Fibroblast of skin of abdomen (primary cell): ENCODE data around the gene HOXA7.

Experiments used
- DNase-seq: peaks from one replicate; pipeline ENCODE4 v3.0.0-alpha.2; 2013

HOXA7 gene

DNA sequence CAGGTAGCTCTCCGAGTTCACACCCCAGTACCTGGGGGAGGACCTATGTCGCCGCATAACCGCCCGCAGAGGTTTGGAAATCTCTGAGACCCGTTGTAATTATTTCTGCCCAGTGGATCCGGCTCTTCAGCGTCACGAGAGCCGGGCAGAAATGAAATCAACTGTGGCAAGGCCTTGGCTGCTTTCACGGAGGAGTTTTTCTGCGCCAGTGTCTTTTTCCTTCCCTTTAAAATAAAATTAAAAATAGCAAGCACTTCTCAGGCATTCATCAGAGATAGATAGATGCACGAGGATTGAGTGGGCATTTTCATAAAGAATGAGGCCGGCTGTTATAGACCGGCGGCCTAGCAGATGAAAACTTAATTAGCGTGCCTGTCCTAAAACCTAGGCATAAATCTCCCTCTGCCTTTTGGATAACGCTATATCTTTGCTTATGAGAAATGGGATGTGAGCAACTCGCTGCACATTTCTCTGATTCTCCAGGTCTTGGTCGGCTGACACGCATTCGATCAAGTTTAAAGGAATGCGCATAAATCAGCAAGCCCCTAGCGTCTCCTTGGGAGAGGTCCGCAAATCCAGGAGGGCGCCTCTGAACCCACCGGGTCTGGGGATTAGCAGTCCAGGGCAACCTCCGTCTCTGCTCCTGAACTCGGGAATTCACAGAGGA lies 37.0 kb upstream of the HOXA7 start:
- no peak for DNase-seq

DNA sequence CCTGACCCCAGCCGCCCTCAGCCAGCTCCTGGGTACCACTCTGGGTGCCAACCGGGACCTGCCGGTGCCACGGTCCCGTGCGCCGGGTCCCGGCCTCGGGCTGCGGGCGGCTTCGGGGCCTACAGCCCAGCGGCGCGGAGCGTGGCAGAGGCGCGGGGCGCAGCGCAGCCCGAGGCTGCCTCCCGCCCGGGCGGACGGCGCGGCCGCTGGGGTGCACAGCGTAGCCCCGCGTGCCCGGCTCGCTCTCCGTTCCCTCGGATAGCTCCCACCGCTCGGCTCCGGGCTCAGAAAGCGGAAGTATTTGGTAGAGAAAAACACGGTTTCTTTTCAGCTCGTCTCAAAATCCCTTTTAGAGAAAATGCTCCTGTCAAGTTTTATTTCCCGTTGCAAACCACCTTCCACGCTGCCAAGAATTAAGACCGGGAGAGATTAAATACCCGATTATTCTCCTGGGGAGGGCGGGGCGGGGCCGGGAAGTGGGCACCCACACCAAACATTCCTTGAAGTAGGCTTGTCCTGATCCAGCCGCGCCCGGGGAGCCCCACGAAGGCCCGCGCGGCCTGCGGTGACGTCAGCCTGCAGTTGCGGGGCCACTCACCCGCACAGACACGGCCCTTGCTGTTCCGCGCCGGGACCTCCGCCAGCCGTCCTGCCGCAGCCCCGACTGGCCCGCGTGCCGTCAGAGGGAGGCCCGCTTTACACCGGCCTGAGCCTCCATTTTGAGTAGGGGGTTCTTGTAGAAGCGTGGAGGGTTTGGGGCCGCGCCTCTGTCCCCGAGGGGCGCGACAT lies 36.3 kb upstream of the HOXA7 start:
- no peak for DNase-seq

DNA sequence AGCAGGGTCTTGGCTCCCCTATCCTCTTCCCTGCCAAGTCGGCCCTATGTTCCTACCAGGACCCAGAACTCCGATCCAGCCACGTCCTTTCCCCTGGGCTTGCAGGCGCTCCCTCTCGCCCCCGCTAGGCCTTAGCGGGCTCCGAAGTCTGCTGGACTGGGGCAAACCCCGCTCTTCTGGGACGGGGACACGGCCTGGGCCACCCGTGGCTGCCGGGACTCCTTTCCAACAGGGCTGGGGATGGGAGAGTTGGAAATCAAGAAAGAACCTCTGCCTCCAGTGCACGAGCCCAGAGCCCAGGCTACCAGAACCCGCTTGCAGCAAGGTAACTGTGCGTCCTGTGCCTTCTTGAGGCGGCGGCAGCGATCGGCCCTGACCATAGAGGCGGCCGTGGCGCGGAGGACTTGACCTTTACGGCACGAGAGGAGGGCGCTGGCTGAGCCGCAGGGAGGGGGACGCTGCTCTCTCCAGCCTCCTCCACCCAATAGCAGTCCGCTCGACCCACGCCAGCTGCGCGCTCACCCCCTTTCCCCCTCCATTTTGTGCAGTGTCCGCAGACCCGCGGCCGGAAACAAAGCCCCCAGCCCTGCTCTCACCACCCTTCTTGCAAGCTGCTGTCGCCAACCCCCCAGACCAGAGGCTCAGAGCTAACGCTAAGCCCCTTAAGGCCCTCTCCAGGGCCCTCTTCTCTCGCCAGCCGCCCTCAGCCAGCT lies 35.5 kb upstream of the HOXA7 start:
- DNase-seq = no peak

DNA sequence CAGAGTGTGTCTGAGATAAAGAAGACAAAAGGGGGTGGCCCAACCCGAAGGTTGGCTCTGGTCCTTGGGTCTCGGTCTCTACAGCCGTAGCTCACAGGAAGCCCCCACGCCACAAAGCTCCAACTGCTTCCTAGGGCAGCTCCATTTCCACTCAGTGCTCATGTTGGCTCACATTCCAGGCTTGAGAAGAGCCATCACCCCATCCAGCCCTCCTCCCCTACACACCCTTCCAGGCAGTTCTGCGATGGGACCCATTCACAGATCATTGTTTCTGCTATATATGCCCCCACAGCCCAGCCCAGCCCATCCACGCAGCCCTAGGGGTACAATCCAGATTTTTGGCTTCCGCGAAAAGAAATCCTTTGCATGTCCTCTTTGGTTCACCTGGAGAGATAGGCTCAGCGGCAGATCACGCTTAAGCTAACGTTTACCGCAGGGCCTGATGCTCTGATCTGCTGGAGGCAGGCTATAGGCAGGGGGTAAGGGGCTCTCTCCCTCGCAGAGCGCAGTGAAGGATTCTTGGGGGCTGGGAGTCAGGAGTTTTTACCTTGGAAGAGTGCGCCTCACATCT lies 34.8 kb upstream of the HOXA7 start:
- DNase-seq = no peak

DNA sequence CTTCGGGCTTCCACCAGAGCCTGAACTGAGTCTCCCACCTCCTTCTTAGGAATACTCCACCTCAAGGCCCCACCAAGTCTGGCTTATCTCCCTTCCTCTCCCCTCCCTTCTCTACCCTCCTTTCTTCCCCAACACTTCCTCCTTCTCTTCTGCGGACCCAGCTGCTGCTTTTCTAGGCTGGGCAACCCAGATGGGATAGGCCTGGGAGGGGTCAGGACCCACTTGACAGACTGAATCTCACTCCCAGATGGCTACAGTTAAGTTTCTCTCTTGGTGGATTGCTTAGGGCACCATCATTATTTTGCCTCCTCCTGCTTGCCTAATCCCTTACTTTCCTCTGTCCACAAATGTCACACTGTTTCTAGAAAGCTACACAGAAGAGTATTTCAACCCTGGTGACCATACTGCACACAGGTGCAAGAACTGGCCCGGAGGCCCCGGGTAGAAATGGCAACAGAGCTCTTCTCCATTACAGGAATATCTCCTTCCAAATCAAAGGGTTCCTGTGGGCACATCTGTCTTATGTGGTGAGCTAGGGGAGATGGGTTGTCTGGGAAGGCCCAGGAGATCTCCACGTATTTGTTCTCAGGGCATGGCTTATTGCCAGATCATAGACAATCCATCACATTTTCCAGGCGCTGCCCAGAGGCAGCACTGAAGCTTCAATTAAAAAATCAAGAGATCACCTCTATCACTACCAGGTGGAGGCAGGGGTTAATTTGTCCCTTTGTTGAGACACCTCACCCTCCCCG lies 33.7 kb upstream of the HOXA7 start:
- no peak for DNase-seq

DNA sequence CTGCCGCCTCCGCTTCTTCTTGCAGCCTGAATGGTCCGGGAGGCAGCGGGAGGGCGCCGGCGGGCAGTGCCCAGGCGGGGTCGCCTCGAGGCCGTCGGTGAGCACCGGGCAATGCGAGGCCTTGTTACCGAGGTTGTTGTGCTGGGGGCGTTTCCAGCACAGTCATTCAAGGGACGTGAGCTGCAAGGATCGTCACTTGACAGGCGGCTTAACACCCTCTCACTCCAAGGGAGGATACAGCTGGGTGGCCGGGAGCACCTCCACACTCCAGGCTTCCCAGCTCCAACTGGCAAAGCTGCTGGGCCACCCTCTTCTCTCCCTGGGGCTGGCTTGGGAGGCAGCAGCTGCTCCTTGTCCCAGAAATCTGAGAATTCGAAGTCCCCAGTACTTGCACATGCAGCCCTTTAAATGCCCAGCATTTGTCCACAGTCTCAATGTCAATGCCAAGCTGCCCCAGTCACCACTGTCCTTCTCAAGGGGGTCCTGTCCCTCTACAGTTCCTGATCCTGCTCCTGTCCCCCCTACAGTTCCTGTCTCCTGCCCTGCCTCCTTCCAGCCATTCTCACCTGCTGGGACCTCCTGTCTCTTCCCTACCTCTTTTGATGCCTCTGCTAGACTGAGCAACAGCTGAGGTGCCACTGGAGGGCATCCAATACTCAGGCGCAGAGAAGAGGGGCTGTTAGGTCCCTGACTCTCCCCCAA lies 33.0 kb upstream of the HOXA7 start:
- no peak for DNase-seq

DNA sequence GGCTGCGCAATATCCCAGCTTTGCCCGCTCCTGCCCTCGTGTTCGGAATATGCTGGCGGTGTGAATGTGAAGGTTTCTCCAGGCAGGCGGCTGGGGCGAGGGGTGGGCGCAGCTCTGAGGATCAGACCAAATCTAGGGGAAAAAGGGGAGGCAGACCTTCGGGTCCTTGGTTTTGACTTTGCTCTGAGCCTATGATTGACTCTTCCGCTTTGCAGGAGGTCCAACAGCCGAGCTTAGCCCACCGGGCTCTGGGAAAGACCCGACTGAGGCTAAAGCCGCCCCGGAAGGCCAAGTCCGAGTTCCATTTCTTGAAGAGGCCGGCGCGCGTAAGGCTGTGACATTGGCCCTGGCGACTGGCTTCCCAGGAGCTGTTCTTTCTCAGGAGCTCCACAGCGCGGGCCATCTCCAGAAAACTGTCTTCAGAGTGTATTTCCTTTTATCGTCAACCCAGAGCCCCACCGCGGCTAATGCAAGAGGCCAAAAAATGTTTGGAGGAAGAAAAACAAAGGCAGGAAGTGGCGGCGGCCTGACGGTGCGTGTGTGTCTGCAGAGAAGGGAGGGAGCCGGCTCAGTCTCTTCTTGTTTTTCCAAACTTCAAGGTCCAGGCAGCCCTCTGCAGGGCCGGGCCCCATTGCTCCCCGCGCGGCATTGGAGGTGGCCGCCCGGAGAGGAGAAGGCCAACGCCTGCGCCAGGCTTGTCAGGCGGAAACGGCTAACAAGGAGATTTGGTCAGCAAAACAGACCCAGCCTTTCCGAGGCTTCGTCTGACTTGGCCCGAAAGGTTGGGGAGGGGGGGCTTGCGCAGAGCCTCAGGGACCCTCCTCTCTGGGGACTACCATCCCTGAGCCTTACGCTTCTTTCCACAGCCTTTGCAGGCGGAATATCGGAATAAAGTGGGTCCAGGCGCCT lies 32.2 kb upstream of the HOXA7 start:
- DNase-seq = no peak

DNA sequence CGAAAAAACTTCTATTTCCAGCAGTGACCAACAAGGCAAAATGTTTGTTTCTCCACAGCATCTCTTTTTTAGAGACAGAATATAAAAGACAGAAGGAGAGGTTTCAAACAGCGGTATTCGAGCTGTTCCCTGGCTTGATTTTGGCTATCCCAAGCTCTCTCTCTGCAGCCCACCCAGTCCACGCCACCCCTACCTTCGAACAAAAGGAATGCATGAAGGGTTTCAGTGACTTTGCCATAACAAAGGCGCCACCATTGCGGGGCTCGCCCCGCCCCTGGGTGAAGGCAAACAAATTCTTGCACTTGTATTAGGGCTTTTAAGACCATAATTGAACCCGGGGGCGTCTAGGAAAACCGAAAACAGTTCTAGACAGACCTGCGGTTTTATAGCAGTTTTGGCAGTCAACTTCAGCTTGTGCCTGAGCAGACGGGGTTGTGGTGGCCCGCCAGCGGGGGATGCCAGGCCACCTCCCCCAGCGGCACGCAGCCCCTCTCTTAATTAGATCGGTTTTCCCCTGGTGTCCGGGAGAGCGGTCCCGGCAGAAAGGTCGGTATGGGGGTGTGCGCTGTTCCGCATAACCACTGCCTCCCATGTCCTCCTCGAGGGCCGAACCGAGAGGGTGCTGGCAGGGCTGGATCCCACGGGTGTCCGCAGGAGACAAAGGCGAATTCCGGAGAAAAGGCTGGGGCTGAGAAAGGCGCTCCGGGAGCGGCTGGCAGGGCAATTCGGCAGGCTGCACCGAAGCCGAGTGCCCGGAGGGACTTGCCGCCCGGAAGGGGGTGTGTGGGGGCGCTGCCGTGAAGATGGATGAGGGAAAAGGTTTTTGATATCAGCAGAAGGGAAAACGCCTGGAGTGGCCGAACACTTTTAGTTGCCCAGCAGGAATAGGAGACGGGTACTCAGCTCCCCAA lies 31.3 kb upstream of the HOXA7 start:
- DNase-seq = no peak

DNA sequence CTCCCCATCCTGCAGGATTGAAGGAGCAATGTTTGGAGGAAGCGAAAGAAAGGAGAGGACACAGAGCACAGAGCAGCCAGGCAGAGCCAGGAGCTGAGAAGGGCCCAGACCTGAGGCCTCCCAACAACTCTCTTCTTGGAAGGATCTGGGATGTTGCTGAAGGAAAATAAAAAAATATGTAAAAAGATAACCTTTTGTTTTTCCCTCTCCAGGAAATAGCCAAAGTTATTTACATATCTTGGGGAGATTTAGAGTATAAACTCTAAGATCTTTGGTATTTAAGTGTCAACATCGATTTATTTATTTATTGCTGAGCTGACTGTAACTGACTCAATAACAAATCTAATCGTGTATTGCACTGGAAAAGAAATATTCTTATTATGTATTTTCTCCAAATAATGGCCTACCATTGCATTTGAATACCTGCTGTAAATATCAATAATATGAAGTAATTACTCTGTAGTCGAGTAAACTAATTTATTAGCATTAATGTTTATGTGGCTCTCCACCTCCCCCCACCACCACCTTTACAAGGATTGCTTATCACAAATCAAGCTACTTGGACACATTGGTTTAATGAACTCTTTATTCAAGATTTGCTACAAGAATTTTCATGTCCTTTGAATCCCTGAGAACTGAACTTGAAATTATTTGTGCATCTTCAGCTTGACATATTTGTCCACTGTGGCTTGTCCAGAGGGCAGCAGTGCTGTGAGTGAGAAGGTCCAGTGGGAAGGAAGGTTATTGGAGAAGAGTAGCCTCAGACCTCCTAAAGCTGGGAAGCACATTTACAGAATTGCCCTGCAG lies 30.4 kb upstream of the HOXA7 start:
- DNase-seq = no peak

DNA sequence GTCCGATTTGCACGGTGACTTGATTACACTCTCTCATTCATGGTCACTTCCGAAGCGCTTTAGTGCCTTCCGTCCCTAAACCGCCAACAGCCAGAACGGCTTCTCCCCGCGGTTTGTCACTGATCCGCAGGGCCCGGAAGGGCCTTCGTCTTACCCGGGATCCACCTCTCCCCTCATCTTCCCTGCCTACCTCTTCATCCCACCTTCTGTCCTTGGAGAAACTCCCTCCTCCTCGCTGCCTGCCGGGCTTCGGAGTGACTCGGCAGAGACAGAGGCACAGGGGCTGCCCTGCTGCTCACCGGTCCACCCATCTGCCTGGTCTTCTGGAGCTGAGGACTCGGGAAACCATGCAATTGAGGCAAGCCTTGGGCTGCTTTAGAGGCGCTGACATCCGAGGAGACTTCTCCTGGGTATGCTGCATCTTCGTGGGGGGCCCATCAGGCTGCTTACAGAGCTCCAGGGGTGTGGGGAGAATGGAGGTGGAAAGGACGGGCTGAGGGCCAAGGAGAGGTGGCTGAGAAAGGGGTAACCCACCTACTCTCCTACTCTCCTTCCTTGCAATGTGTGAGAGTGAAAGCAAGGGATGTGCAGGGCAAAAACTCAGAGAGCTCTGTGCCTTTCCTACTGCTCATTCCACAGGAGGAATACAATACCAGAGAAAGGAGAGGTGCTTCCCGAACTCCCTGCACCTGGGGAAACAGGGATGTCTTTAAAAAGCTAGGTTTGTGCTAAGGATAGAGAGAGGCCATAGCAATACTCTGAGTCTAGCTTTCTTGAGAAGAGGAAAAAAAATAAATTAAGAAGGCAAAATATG lies 29.6 kb upstream of the HOXA7 start:
- DNase-seq = no peak

DNA sequence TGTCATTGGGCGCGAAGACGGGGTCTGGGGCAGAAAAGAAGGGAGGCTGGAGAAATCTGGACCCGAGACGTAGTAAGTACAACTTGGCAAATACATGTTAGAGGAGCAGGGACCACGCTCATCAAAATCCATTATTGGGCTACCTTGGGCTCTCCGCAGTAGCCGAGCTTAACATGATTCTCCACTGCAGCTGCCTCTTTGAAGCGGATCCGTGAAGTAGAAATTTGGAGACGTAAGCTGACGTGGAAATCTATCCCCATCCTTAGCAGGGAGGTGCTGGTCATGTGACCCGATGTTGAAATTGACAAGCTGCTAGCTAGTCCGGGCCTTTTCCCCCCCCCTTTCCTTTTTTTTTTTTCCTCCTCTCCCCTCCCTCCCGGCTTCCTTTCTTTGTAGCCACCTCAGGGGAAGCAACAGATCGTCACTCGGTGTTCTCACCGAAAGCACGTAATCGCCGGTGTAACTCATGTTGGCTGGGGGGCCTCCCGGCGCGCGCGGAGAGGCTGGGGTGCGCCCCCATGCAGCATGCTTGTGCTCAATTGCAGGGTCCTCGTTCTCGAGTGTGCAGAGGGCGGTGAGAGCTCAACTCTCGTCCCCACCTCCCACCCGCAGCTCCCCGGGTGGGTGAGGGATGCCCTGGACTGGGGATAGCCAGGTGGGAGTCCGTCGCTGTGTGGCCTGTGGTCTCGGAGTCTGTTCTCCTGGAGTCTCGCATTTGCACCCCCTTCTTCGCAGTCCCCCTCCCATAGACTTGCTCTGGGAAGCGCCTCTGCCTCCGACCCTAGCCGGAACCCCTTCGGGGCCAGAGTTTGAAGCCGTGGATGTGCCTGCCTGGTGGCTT lies 28.8 kb upstream of the HOXA7 start, which contains the start of gene HOXA11:
HOXA11 (minus strand) TSS at position 220 of the 841 bp plus-strand sequence; CDS start at position 132, 88 bp downstream.
- DNase-seq = peak; percentile 74

DNA sequence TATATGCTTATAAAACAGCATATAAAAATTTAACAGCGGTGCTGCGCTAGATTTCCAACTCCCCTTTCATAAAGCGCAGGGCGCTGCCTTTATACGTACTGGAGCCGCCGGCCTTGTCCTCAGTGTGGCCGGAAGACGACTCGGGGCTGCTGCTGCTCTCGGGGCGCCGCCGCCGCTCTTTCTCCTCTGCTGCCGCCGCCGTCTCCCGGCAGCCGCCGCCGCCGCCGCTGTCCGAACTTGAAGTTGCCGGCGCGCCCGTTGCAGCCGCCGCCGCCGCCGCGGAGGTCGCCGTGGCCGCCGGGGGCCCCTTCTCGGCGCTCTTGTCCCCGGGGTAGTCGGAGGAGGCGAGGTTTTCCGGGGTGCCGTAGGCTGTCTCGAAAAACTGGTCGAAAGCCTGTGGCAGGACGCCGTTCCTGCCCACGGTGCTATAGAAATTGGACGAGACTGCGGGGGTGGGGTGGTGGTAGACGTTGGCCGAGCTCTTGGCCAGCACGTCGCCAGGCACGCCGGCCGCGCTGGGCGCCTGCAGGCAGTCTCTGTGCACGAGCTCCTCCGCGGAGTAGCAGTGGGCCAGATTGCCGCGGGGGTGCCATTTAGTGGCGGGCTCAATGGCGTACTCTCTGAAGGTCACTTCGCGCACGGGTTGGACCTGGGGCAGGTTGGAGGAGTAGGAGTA lies 28.0 kb upstream of the HOXA7 start:
- DNase-seq = peak; percentile 48

DNA sequence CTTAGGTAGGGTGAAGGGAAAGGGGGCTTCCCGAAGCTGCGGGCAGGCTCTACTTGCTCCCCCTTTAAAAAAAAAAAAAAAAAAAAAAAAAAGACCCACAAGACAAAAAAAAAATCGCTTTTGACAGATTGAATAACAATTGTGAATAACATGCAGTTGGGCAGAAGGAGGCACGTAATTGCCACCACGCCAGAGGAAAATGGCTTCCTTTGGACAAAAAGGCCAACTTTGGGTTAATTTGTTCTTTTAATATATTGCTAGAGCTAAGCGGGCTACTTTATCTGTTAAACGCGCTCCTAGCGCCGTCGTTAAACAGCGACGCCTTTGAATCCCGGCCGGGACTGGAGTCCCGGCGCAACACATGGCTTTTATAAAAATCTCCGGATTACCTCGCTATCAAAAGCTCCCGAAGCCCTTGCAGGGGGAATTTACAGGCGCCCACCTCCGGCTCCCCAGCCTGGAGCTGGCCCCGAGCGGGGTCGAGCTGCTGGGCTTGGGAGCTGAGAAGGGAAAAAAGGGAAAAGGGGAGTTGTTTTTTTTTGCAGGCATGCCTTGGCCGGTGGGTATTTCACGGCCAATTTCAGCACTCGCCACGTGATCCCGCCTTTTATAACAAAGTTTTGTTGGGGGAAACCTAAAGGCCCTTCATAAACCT lies 27.3 kb upstream of the HOXA7 start:
- DNase-seq = no peak

DNA sequence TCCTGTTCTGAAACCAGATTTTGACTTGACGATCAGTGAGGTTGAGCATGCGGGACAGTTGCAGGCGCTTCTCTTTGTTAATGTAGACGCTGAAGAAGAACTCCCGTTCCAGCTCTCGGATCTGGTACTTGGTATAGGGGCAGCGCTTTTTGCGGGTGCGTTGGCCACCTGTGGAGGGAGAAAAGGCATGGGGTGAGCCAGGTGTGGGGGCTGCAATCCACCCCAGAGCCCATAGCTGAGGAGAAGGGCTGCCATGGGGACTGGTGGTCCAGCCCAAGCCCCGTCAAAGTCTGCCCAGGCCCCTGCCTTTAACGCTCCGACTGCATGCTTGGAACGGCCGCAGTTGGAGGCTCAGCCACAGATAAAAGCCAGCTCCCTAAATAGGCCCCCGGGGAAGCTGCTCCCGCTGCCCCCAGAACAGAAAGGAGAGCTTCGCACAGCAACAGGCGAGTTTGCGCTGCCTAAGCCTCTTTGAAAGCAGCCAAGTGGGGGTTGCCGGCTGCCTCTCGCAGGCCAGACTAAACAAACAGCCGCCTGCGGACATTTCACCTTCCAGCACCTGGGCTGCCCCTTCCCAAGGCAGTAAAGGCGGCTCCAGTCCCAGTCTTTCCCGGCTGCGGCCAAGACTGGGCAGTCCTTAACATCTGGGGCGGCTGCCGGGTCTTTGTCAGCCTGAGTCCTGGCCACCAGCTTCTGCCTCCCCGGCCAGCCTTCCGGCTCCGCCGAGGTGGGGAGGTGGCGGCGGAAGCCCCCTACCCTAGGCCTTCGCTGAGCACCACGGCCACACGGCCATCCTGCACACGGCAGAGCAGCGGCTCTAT lies 26.6 kb upstream of the HOXA7 start:
- DNase-seq = no peak
